Mucosa of descending colon (tissue), 3 donors: ENCODE results near the gene SSBP1. TPM values are rescaled to one million over a fixed set of nuclear protein-coding genes. Genes with fewer than 3 reads are reported as not detected.

ENCODE experiments used
- ATAC-seq: fragments of 200-7000 bp; cut with Tn5 transposase; one replicate; pipeline ENCODE4 v1.9.1; 2020; ENCODE audit warnings: mild to moderate bottlenecking, moderate library complexity
- DNase-seq, 3 donors: peaks; one replicate each; pipeline ENCODE4 v3.0.0-alpha.2; 2020
- H3K36me3 ChIP-seq: fragments of 200-600 bp; one replicate; pipeline ENCODE4 v1.8.0; 2021; ENCODE audit warnings: low read depth, mild to moderate bottlenecking
- H3K4me1 ChIP-seq: fragments of 200-600 bp; one replicate; pipeline ENCODE4 v1.8.0; 2021; ENCODE audit warnings: low read depth, mild to moderate bottlenecking
- H3K4me3 ChIP-seq: fragments of 200-600 bp; one replicate; pipeline ENCODE4 v1.8.0; 2021; ENCODE audit warnings: mild to moderate bottlenecking
- H3K9me3 ChIP-seq: fragments of 200-600 bp; one replicate; pipeline ENCODE4 v1.8.0; 2021; ENCODE audit warnings: mild to moderate bottlenecking
- intact Hi-C, 2 donors: fragments of 100-400 bp; cut with DNase I in 1 of 2; cut with micrococcal nuclease in 1 of 2; formaldehyde crosslinking; loops; one replicate each; pipeline versions ENCODE4 v1.11.0 to v1.11.1; 2022; cut with DNase I, micrococcal nuclease
- total RNA-seq, 3 donors: library from RNA; stranded (reverse); fragmentation: NEBNext Ultra II Directional in 2 of 3; extraction: Animal tissue kit (Norgen Biotek cat#: 25700) in 2 of 3; gene quantifications; one replicate each; pipeline versions ENCODE4 v1.2.1 to v1.2.4, GENCODE V29; 2021 to 2023
- TF ChIP-seq, protein P1 (sequence below): fragments of 200-600 bp; IDR thresholded peaks from one replicate; pipeline ENCODE4 v1.8.0; 2022; ENCODE audit warnings: antibody characterized with exemption, mild to moderate bottlenecking
- donor health status: DM: no; HTN: no; CAD: no; lungs with moderate emphysema.
- donor health status: DM: no; HTN: no; CAD: no.
- donor health status: DM: no; HTN: yes; CAD: no.

SSBP1 gene
- total RNA-seq, 3 donors from 2014 or later, result 67.3 to 96.4 (median 81.6) TPM

DNA sequence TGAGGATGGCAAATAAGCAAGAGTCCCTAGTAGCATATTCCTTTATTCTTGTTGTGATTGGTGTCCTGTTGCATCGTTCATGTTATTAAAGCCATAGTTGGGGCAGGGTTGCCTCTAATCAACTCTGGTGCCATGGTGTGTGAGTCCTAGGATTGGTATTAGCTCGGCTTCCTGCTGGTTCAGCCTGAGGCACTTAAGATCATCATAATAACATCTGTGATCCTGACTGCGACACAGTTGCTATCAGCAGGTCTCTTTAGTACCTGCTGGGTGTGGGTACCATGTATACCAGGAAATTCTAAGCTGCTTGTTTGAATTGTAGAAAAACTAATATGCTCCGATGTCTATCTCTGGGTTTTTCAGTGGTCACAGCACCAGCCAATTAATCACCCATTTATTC lies 28.4 kb upstream of the SSBP1 start:
- ATAC-seq (peak; percentile 22), DNase-seq (no peak)
- TF ChIP-seq, protein P1, sequence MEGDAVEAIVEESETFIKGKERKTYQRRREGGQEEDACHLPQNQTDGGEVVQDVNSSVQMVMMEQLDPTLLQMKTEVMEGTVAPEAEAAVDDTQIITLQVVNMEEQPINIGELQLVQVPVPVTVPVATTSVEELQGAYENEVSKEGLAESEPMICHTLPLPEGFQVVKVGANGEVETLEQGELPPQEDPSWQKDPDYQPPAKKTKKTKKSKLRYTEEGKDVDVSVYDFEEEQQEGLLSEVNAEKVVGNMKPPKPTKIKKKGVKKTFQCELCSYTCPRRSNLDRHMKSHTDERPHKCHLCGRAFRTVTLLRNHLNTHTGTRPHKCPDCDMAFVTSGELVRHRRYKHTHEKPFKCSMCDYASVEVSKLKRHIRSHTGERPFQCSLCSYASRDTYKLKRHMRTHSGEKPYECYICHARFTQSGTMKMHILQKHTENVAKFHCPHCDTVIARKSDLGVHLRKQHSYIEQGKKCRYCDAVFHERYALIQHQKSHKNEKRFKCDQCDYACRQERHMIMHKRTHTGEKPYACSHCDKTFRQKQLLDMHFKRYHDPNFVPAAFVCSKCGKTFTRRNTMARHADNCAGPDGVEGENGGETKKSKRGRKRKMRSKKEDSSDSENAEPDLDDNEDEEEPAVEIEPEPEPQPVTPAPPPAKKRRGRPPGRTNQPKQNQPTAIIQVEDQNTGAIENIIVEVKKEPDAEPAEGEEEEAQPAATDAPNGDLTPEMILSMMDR, result no peak
- intact Hi-C loops, result no loop called here
- Histone ChIP-seq H3K4me1 (peaks cover 10% of the 10 kb centered on the region), H3K9me3 (no peaks in the 10 kb centered on the region), H3K4me3 (no peak overlapping the region), H3K36me3 (no peaks in the 10 kb centered on the region)

DNA sequence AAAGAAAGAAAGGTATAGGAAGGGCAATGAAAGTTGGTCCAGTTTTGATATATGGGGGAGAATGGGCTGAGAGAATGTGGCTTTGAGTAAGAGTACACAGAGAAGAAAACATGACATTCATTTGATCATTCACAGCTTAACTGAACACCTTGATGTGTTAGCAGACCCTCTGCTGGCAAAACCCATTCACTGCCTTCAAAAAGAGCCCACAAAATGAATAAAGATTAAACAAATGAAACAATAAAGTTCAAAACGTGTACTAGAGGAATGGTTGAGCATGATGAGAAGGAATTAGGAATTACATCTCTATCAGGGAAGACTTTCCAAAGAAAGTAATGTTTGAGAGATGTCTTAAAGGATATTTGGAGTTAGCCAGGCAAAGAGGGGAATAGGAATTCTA lies 27.9 kb upstream of the SSBP1 start:
- Histone ChIP-seq H3K4me1 (peaks cover 10% of the 10 kb centered on the region), H3K36me3 (no peaks in the 10 kb centered on the region), H3K9me3 (no peaks in the 10 kb centered on the region), H3K4me3 (no peak overlapping the region)
- ATAC-seq (no peak), DNase-seq (no peak)
- TF ChIP-seq, protein P1, result no peak
- intact Hi-C loops, result no loop called here

DNA sequence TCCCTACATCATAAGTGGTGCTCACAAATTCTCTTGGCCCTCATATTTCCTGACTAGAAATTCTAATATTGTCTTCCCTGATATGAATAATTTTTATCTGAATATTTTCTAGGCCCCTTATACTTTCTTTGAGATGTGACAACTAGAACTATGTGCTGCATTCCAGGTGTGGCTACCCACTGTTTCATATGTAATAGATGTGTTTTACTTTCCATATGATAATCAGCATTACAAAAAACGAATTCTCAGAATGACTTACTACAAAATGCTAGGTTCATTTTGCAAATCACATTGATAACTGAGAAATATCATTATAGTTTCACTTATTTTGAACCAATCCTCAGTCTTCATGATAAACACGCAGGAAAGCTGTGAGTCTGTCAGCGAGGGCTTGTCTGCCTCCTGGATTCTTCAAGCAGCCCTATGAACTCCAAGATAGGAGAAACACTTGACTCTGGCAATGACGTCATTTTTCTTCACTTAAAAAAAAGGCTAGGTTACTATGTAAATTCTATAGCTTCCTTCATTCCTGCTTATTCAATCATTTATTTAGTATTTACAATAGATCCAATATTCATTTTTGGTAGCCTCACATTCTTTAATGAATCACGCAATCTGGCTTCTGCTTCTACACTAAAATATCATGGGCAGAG lies 25.4 kb upstream of the SSBP1 start:
- H3K36me3 ChIP-seq, result no peaks in the 10 kb centered on the region
- intact Hi-C loops, result no loop called here
- no peaks in the 10 kb centered on the region for H3K9me3 ChIP-seq
- no peaks in the 10 kb centered on the region for H3K4me1 ChIP-seq
- no peak for ATAC-seq
- H3K4me3 ChIP-seq, result no peak overlapping the region
- no peak for DNase-seq
- TF ChIP-seq, protein P1, result no peak

DNA sequence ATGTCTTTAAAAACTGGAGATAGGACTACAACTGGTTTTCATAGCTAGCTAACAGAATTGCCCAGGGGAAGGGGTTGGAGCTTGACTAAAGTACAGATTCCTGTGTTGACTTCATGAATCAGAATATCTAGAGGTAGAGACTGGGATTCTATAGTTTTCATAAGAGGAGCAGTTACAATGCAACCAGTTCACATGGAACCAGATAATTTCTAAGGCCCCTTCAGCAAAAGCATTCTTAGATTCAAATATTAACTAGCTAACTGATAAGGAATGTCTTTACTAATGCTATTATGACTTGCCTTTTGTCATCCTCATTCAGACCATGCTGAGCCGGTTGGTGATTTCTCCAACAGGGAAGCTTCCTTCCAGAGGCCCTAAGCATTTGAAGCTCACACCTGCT lies 24.3 kb upstream of the SSBP1 start:
- Histone ChIP-seq H3K9me3 (no peaks in the 10 kb centered on the region), H3K36me3 (no peaks in the 10 kb centered on the region), H3K4me1 (no peaks in the 10 kb centered on the region), H3K4me3 (no peak overlapping the region)
- DNase-seq (no peak), ATAC-seq (no peak)
- TF ChIP-seq, protein P1, result no peak
- intact Hi-C loops, result no loop called here

DNA sequence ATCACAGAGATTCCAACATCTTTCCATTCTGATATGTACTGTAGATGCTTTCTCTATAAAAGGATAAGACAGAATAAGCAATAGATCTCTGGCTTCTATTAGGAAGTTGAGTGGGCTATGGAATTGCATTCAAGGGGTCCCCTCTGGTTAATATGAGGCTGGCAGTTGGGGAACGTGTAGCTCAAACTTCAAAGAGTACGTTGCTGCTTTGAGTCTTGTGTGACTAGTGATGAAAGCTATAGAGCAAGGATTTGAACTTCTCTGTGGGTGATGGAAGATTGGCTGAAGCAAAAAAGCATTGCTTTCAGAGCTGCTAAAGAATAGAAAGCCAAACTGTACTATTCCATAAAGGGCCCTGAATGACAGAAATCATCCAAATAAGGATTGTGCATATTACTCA lies 23.6 kb upstream of the SSBP1 start:
- no peak for DNase-seq
- H3K4me1 ChIP-seq, result no peaks in the 10 kb centered on the region
- ATAC-seq, result no peak
- intact Hi-C loops, result no loop called here
- H3K36me3 ChIP-seq, result no peaks in the 10 kb centered on the region
- TF ChIP-seq, protein P1, result no peak
- H3K9me3 ChIP-seq, result no peaks in the 10 kb centered on the region
- H3K4me3 ChIP-seq, result no peak overlapping the region

DNA sequence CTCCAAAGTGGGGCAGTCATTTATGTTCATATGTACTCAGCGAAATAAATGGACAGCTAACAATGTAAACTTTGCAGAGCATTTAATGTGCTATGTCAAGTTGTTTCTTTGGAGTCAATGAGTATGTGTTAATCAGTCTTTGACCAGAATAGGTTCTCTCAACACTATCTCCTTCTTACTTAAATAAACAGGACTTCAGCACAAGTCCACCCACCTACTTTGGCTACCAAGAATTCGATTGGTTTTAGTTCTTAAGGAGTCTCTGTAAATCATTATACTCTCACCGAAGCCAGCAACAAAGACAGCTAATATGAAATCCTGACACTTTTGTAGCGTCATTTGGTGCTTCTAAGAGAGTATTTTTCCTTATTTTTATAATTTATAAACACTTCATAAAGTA lies 23.1 kb upstream of the SSBP1 start:
- no peak for ATAC-seq
- no peak overlapping the region for H3K4me3 ChIP-seq

More for the DNA sequence above, 23.1 kb upstream of the SSBP1 start:
- TF ChIP-seq, protein P1, result no peak
- no peaks in the 10 kb centered on the region for H3K36me3 ChIP-seq
- no peaks in the 10 kb centered on the region for H3K4me1 ChIP-seq
- intact Hi-C loops, result no loop called here
- DNase-seq, result no peak
- H3K9me3 ChIP-seq, result no peaks in the 10 kb centered on the region
